K562 (cell line): ENCODE results near the gene KRTAP9-7.

Source experiments
- PHF21A ChIP-seq: fragments of 450-650 bp; IDR thresholded peaks from 2 replicates; pipeline ENCODE4 v1.6.1; 2017; ENCODE audit warnings: low read depth, borderline replicate concordance
- TF ChIP-seq, protein P1 (sequence below): fragments of 200-800 bp; sonication (Bioruptor generic); IDR thresholded peaks from 2 replicates; pipeline ENCODE4 v1.6.1; 2017; ENCODE audit warnings: missing genetic modification characterization, missing compliant biosample characterization

DNA sequence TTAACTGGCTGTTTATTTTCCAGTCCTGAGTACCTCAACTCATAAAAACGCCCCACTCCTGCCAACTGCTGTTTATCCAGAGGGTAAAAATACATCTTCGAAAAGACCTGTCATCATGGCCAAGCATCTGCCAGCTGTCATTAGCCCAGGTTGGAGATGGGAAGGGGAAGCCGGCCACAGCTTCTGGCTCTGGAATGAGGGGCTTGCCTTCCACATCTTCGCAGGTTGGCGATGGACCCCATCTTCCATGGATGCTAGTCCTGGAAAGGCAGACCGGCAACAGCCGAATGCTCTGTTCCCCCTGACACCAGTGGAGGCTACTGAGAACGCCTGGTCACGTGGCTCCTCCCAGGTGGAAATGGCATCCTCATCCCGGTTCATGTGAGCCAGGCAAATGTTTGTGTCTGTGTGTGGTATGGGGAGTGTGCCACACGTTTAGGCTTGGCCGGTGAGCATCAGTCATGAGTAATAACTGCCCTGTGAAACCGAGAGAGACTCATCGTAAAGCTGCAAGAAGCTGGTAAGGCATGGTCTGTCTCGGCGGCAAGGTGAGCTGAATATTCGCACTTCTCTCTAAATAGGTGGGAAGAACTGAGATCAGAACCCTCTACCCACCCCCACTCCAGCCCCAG is 40.4 kb downstream of the KRTAP9-7 start:
- no peak for TF ChIP-seq PHF21A
- TF ChIP-seq, protein P1, sequence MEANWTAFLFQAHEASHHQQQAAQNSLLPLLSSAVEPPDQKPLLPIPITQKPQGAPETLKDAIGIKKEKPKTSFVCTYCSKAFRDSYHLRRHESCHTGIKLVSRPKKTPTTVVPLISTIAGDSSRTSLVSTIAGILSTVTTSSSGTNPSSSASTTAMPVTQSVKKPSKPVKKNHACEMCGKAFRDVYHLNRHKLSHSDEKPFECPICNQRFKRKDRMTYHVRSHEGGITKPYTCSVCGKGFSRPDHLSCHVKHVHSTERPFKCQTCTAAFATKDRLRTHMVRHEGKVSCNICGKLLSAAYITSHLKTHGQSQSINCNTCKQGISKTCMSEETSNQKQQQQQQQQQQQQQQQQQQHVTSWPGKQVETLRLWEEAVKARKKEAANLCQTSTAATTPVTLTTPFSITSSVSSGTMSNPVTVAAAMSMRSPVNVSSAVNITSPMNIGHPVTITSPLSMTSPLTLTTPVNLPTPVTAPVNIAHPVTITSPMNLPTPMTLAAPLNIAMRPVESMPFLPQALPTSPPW (CRISPR knock-in tag): no peak
